ENCODE results near the gene GPR180. TPM values are rescaled to one million over a fixed set of nuclear protein-coding genes. Genes with fewer than 3 reads are reported as not detected.

GPR180 gene
- 8.8 and 11.9 TPM in 2 replicates for total RNA-seq

GRCh38 chr13:94601446-94602431 is at the start of gene GPR180:
TSS of gene GPR180 (plus strand) at chr13:94601857. CDS start at chr13:94601928, 71 bp downstream.

GRCh38 chr13:94595950-94596574 is 5.6 kb upstream of the GPR180 start, which contains the start of gene TGDS:
TSS of gene TGDS (minus strand) at chr13:94596152. CDS start at chr13:94596136, 16 bp downstream.

Other genes starting within 250 kb of the GPR180 start
- not detected in 2 replicates for gene DCT, start 122.2 kb upstream of the GPR180 start, total RNA-seq
- 9.9 and 11.3 TPM in 2 replicates for gene TGDS, start 5.7 kb upstream of the GPR180 start, total RNA-seq
- gene SOX21, start 110.7 kb downstream of the GPR180 start, total RNA-seq = not detected in 2 replicates